ENCODE data around the gene KLHL29.

The KLHL29 gene

GRCh38 chr2:23513245-23513871, 128.4 kb downstream of the KLHL29 start:
- no peak for DNase-seq (ENCODE audit: low read depth)

DNA sequence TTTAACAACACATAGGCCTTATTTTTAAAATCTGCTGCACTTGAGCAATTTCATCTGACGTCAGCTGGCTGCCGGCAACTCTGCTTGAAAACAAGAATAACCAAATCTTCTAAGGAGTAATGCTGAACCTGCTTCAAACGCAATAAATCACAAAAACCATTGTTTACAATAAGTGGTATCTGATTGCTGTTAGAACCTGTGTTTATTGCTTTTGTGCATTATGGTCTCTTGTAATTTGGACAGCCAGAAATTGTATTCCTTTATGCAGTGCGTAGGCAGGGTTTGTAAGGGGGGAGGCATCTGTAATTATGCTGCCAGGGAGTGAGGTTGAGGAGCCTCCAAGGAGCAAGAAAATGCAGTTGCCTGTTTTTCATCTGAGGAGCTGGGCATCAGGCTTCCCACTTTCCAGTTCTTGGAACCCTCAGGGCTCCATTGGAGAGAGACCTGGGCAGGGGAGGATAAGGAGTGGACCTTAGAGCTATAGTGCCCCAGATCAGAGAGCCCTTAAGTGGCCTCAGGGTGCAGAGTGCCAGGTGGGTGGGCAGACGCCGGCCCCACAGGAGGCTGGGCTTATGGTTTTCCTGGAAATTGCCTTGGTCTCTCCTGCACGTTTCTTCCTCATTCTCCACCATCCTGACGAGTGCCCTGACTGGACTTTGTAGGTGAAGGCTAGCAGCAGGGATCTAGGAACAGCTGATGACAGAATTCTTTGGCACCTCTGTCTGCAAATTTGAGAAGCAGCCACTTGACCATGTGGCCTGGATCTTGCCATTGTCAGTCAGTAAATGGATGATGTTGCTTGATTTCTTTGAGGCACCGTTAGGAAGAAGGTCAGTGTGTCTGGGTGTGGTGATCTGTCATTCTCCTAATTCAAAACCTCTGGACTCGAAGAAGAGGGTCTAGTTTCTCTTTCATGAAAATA, 129.2 kb downstream of the KLHL29 start:
- peak; percentile 64 for DNase-seq (ENCODE audit: low read depth)

DNA sequence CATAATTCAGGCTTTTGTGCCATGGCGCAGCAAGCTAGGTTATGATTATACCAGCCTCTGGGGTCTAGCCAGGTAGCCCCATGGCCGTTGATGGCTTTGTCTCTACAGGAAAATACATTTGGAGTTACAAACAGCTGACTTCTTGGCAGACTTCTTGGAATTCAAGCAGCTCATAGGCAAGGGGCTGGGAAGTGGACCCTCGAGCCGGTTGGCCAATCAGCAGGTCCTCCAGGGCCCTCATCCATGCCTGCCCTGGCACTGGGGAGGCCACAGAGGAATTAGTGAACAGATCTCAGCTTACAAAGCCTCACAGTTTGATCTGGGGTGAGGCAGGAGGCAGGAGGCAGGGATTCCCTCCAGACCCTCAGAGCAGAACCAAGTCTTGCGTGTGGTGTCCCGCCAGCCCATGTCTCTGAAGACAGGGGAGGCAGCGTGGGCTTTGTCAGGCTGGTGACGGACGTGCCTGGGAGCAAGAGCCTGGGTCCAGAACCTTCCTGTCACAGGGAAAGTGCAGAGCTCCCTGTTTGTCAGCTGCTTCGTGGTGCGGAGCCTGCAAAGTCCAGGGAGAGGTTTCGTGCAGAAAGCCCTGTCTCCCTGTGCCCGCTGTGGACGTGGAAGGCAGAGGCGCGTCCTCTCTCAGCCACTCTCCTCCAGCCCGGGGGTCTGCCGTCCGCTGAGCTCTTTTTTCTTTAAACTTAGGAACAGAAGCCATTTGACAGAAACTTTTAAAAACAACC, 131.7 kb downstream of the KLHL29 start:
- DNase-seq (ENCODE audit: low read depth), result no peak

DNA sequence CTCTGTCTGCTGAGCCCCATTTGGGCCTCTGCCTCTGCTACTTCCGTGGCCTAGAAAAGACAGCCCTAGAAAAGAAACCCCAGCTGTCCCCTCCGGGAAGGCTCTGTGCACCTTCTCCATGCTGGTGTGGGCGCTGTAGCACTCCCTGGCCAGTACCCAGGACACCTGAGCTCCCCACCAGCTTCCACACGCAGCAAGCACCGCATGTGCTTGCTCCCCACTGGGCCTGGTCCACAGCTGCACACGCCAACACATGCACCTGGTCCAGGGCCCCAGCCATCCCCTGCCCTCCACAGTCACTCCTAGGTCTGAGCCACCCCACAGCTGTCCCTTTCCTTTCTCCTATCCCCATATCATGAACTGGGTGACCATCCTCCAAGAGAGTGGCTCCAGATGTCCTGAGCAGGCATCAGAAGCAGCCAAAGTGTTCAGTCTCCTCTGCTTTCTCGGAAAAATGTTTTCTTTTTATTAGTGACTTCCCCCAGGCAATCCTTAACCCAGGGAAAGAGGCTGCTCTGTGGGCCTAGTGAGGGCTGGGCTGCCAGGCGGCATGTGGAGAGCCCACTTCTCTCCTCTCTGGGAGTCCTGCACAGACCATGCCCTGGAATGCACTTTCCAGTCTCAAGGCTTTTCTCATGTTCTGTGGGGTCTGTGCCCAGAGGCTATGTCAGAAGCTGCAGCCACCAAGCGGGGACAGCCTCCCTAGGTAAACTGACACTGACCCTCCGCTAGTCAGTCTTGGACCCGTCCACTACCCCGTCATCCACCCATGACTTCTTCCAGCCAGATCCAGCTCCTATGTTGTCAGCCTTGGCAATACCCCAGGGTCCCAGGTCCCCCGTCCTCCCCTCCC, 133.7 kb downstream of the KLHL29 start:
- no peak for DNase-seq (ENCODE audit: low read depth)

GRCh38 chr2:23519334-23519651, 134.3 kb downstream of the KLHL29 start:
- DNase-seq (ENCODE audit: low read depth), result no peak

GRCh38 chr2:23520256-23520655, 135.3 kb downstream of the KLHL29 start:
- DNase-seq (ENCODE audit: low read depth), result no peak

- DNase-seq (ENCODE audit: low read depth), result no peak
Observed at GRCh38 chr2:23521060-23521459, 136.1 kb downstream of the KLHL29 start.

- DNase-seq (ENCODE audit: low read depth), result no peak
Observed at GRCh38 chr2:23522726-23523372, 137.9 kb downstream of the KLHL29 start.

DNA sequence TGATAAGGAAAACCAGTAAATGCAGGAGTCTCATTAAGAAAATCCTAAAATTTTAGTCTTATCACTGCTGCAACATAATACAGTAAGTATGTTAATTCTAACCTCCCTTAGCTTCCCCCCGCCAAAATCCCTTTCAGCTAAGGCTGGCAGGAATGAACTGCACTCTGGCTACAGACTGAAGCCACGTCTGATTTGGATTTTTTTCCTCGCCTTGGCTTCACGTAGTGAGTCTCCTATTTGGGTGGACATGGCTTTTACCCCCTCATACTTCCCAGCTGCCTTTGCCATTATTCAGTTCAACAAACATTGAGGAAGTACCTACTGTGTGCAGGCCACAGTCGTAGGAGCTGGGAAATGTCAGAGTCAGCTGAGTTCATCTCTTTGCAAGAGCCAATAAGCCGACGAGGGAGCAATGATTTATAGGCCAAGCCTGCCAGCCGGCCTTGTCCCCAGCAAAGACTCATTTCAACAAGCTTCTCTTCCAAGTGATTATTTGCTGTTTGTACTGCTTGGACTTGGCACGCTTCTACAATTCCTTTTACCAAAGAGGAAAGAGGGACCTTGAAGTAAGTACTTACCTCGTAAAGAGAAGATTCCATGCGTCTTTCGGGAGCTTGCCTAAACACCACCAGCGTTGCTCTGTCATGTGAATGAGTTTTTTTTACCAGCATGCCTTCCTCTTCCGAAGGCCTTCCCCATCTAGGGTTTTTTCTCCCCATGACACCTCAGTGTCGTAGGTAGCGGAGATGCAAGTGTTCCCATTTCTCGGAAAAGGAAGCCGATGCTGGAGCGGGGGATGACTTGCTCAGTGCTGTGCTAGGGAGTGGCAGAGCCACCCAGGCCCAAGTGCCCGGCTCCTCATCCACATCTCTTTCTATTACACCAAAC, 138.6 kb downstream of the KLHL29 start:
- DNase-seq (ENCODE audit: low read depth), result peak; percentile 59

GRCh38 chr2:23524261-23524706, 139.3 kb downstream of the KLHL29 start:
- peak; percentile 69 for DNase-seq (ENCODE audit: low read depth)

DNA sequence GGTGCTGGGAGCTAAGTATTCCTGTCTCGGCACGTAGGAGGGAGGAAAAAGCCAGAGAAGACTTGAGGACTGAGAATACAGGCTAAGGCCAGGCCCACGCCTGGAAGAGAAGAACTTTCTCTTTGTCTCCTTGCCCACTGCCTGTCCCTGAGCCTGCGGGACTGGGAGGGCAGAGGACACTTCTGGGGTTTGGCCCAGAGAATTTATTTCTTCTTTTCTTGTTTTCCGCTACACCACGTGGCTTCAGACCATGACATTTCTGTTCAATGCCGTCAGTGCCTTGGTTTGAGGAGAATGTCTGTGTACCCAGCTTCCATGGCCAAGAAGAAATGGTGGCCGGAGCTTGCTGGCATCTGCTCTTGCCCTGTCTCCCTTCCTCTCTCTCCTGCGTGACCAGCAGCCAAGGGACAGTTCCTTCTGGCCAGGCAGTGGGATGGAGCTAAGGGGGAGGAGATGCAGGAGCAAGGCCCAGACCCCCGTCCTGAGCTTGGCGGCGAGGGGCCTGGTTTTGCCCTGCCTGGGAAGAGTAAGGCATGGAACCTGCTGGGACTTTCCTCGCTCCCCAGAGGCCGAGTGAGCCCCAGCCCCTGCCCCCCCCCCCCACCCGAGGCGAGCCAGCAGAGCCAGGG, 140.3 kb downstream of the KLHL29 start:
- DNase-seq (ENCODE audit: low read depth), result no peak

- DNase-seq (ENCODE audit: low read depth), result no peak
Observed at GRCh38 chr2:23526114-23526513, 141.1 kb downstream of the KLHL29 start.

- DNase-seq (ENCODE audit: low read depth), result no peak
Observed at GRCh38 chr2:23526835-23527790, 142.1 kb downstream of the KLHL29 start.

DNA sequence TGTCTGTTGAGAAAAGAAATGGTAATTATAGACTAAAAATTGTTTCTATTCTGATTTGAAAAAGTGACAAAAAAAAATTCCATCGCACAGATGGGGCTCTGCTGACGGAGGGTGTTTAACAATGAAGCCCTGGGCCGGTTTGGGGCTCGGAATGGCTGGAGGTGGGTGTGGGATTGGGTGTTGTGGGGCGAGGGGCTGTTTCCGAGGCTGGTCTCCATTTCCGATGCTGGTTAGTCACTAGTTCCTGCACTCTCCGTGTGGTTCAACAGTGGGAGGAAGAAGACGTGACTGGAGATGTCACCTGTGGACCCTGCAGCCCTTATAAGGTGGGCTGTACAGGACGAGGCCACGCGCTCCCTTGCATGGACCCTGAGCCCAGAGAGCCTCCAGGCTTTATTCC, 143.2 kb downstream of the KLHL29 start:
- no peak for DNase-seq (ENCODE audit: low read depth)

DNA sequence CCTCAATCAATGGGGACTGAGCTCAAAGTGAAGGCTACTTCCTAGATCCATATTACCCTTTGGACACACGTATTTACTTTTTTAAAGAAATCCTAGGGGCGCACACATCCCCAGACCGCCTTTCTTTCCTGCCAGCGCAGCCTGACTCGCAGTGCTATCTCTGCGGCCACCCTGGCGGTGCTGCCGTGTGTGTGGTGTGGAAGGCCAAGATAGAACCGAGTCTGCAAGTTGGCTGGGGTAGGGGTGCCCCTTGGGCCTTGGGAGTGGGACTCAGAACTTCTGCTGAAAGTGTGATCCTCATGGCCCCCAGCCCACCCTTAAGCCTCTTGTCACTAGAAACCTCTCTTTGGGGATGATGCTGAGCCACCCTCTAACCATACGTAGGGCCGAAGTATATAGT, 143.7 kb downstream of the KLHL29 start:
- DNase-seq (ENCODE audit: low read depth), result no peak

- no peak for DNase-seq (ENCODE audit: low read depth)
Observed at GRCh38 chr2:23529659-23530058, 144.7 kb downstream of the KLHL29 start.

GRCh38 chr2:23530206-23530908, 145.4 kb downstream of the KLHL29 start:
- no peak for DNase-seq (ENCODE audit: low read depth)

- DNase-seq (ENCODE audit: low read depth), result no peak
Observed at GRCh38 chr2:23530909-23531276, 145.9 kb downstream of the KLHL29 start.
